AG04450 (cell line): ENCODE measurements around the gene TFDP2. TPM values are rescaled to one million over a fixed set of nuclear protein-coding genes. Genes with fewer than 3 reads are reported as not detected.

Experiments
- CTCF ChIA-PET: fragments of 300-600, 350-600 bp; formaldehyde crosslinking; extraction: SDS; loops from one replicate; lab custom pipeline; 2022; ENCODE audit warnings: antibody characterized with exemption, inconsistent platforms; lab: Charles Lee
- POLR2A ChIA-PET: fragments of 350-600 bp; formaldehyde crosslinking; extraction: SDS; loops from one replicate; lab custom pipeline; 2021; ENCODE audit warnings: antibody characterized with exemption, inconsistent platforms; lab: Yijun Ruan, JAX
- DNase-seq: peaks from one replicate; pipeline ENCODE4 v3.0.0-alpha.2; 2011; ENCODE audit warnings: low read depth, low spot score
- H3K27ac ChIP-seq: one replicate; pipeline ENCODE4 v1.5.1; 2012; ENCODE audit warnings: low read depth, low read length, control low read depth
- H3K27me3 ChIP-seq: one replicate; pipeline ENCODE4 v1.6.0; 2012; ENCODE audit warnings: low read length; ENCODE audit not compliant: control insufficient read depth, insufficient read depth
- H3K4me3 ChIP-seq: 2 replicates; pipeline ENCODE4 v1.5.1; 2011; ENCODE audit warnings: mild to moderate bottlenecking, low read depth, low read length, control low read depth
- H3K9me3 ChIP-seq: 2 replicates; pipeline ENCODE4 v1.5.1; 2012; ENCODE audit warnings: low read length; ENCODE audit not compliant: control insufficient read depth, insufficient read depth
- CTCF ChIP-seq: IDR thresholded peaks from 2 replicates; pipeline ENCODE4 v1.5.1; 2011; ENCODE audit warnings: low read depth, low read length, control low read depth, inconsistent platforms
- polyA plus RNA-seq: library from polyadenylated mRNA; depleted of rRNA; stranded (reverse); fragments of >200 nt; gene quantifications from 2 replicates; pipeline ENCODE4 v1.2.3, GENCODE V29; 2011; rRNA removed
- small RNA-seq: library from RNA; depleted of rRNA; stranded (forward); fragments of <200 nt; gene quantifications from one replicate; pipeline ENCODE3, GENCODE V24; 2012; ENCODE audit warnings: low read depth; ENCODE audit not compliant: insufficient read length

TFDP2 gene
- polyA plus RNA-seq, 1 experiment, result 63.4 TPM

GRCh38 chr3:141895731-141896130 is 253.6 kb downstream of the TFDP2 start:
- ChIA-PET POLR2A (interaction anchor here (1.2 kb wide), 1 partner anchor 20 kb away, joined by 3 read pairs; no protein-coding TSS in a partner anchor), CTCF (interaction anchor here (0.6 to 2.4 kb wide), 4 partner anchors 16 to 21 kb away, joined by 4 to 11 read pairs (median 8); no protein-coding TSS in a partner anchor)
- Histone ChIP-seq H3K27ac (no peak overlapping the region), H3K27me3 (no peaks in the 10 kb centered on the region), H3K9me3 (peaks cover 3% of the 10 kb centered on the region; the same call in 1 of the 2 replicates), H3K4me3 (no peak overlapping the region)
- no peak for DNase-seq
- TF ChIP-seq CTCF, result no peak

- POLR2A ChIA-PET, result interaction anchor here (0.7 to 1.4 kb wide), 4 partner anchors 10 to 19 kb away, joined by 3 to 7 read pairs (median 6); partner anchors contain the start of gene ATP1B3
- no peak overlapping the region for H3K4me3 ChIP-seq
- peak; percentile 63 for DNase-seq
- H3K27me3 ChIP-seq, result no peaks in the 10 kb centered on the region
- no peak for TF ChIP-seq CTCF
- no peaks in the 10 kb centered on the region for H3K9me3 ChIP-seq
- no peak overlapping the region for H3K27ac ChIP-seq
- CTCF ChIA-PET, result interaction anchor here (0.7 to 2.6 kb wide), 4 partner anchors 19 to 314 kb away, joined by 8 to 12 read pairs (median 10); partner anchors contain the start of gene RNF7
These were observed 254.7 kb downstream of the TFDP2 start for GRCh38 chr3:141894524-141895176.

Small RNA genes within 50 kb of the gene (small RNA-seq; reads per million reads assigned to genes)
- gene RNU6-425P, result not detected
- not detected for gene RNU6-509P

Other genes starting within 250 kb of the TFDP2 start
- gene GK5, start 76.0 kb upstream of the TFDP2 start, polyA plus RNA-seq, result 8.0 and 12.2 TPM in 2 replicates